Measurements from ENCODE around the gene CWC27.

Gene CWC27

GRCh38 chr5:64977779-64978178 lies 209.0 kb downstream of the CWC27 start:
- DNase-seq = no peak

GRCh38 chr5:64978546-64978945 lies 209.8 kb downstream of the CWC27 start:
- no peak for DNase-seq

GRCh38 chr5:64979531-64979930 lies 210.8 kb downstream of the CWC27 start:
- no peak for DNase-seq

- no peak for DNase-seq
These were observed 211.4 kb downstream of the CWC27 start for GRCh38 chr5:64980176-64980575.

- DNase-seq = no peak
These were observed 219.0 kb downstream of the CWC27 start for GRCh38 chr5:64987768-64988167.

GRCh38 chr5:65009207-65009606 lies 240.5 kb downstream of the CWC27 start:
- no peak for DNase-seq

- DNase-seq = no peak
These were observed 242.1 kb downstream of the CWC27 start for GRCh38 chr5:65010841-65011240.

- no peak for DNase-seq
These were observed 243.7 kb downstream of the CWC27 start for GRCh38 chr5:65012301-65012892.

- DNase-seq = no peak
These were observed 244.4 kb downstream of the CWC27 start for GRCh38 chr5:65013166-65013565.

- DNase-seq = no peak
These were observed 246.0 kb downstream of the CWC27 start for GRCh38 chr5:65014769-65015168.

- no peak for DNase-seq
These were observed 247.0 kb downstream of the CWC27 start for GRCh38 chr5:65015767-65016166.

GRCh38 chr5:65017636-65018035 lies 248.9 kb downstream of the CWC27 start:
- DNase-seq = no peak

GRCh38 chr5:65018763-65019162 lies 250.0 kb downstream of the CWC27 start:
- DNase-seq = peak in 1 of 56 donors; percentile 4

- DNase-seq = no peak
These were observed 251.8 kb downstream of the CWC27 start for GRCh38 chr5:65020492-65020891.

- DNase-seq = no peak
These were observed 252.9 kb downstream of the CWC27 start for GRCh38 chr5:65021527-65022226.

GRCh38 chr5:65022932-65023331 lies 254.2 kb downstream of the CWC27 start:
- no peak for DNase-seq

GRCh38 chr5:65024681-65025080 lies 256.0 kb downstream of the CWC27 start:
- DNase-seq = no peak

GRCh38 chr5:65026816-65027548 lies 258.3 kb downstream of the CWC27 start:
- no peak for DNase-seq

GRCh38 chr5:65029178-65029577 lies 260.4 kb downstream of the CWC27 start:
- DNase-seq = no peak

GRCh38 chr5:65030056-65030455 lies 261.3 kb downstream of the CWC27 start:
- no peak for DNase-seq

- no peak for DNase-seq
These were observed 263.5 kb downstream of the CWC27 start for GRCh38 chr5:65032250-65032649.

- DNase-seq = no peak
These were observed 265.5 kb downstream of the CWC27 start for GRCh38 chr5:65034029-65034812.
